Stimulated activated effector memory CD8-positive, alpha-beta T cell treated with anti-CD3 and anti-CD28 coated beads, Interleukin-12 subunit alpha, Interleukin-12 subunit beta, amount 100 ng/mL, for 72 hours (primary cell): ENCODE data around the gene JAG1.

Experiments used
- ATAC-seq: fragments of 150-1000 bp; cut with Tn5 transposase; 2 replicates; pipeline ENCODE4 v1.10.0; 2021
- DNase-seq, 2 donors: peaks; one replicate each; pipeline ENCODE4 v3.0.0; 2021 to 2022; ENCODE audit warnings: low spot score in 2 of 2
- H3K27ac Mint-ChIP-seq: one replicate; pipeline ENCODE4 v1.8.0; 2022; ENCODE audit warnings: mild to moderate bottlenecking, mixed read lengths
- H3K36me3 Mint-ChIP-seq: one replicate; pipeline ENCODE4 v1.8.0; 2022; ENCODE audit warnings: mild to moderate bottlenecking, mixed read lengths
- H3K4me1 Mint-ChIP-seq: one replicate; pipeline ENCODE4 v1.8.0; 2022; ENCODE audit warnings: mixed read lengths
- H3K4me3 Mint-ChIP-seq: one replicate; pipeline ENCODE4 v1.8.0; 2022; ENCODE audit warnings: mild to moderate bottlenecking, mixed read lengths
- H3K9me3 Mint-ChIP-seq: one replicate; pipeline ENCODE4 v1.8.0; 2022; ENCODE audit warnings: mixed read lengths

JAG1 gene

DNA sequence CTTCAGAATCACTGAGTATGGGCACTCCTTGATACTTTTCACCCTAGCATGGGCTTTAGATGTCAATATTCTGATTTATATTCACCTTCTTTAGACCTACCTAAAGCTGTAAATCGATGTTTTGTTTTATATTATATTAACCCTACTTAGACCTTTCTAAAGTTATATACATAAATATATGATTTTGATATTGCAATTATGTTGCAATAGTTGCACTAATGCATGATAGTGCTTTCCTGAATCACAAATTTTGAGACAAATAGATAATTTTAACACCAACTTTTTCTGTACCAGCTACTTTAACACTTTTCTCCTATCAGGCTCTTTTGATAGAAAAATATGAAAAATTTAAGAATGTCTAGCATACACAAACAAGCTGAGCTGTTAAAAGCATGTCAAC lies 34.0 kb upstream of the JAG1 start:
- no peak for DNase-seq
- no peak overlapping the region for H3K27ac Mint-ChIP-seq
- H3K4me1 Mint-ChIP-seq, result no peaks in the 10 kb centered on the region
- peaks cover 6% of the 10 kb centered on the region for H3K9me3 Mint-ChIP-seq
- no peak for ATAC-seq
- H3K4me3 Mint-ChIP-seq, result no peak overlapping the region
- no peaks in the 10 kb centered on the region for H3K36me3 Mint-ChIP-seq

GRCh38 chr20:10707068-10707467 lies 33.3 kb upstream of the JAG1 start:
- H3K27ac Mint-ChIP-seq, result no peak overlapping the region
- peaks cover 6% of the 10 kb centered on the region for H3K9me3 Mint-ChIP-seq
- no peaks in the 10 kb centered on the region for H3K36me3 Mint-ChIP-seq
- ATAC-seq (no peak), DNase-seq (no peak)
- no peaks in the 10 kb centered on the region for H3K4me1 Mint-ChIP-seq
- H3K4me3 Mint-ChIP-seq, result no peak overlapping the region

DNA sequence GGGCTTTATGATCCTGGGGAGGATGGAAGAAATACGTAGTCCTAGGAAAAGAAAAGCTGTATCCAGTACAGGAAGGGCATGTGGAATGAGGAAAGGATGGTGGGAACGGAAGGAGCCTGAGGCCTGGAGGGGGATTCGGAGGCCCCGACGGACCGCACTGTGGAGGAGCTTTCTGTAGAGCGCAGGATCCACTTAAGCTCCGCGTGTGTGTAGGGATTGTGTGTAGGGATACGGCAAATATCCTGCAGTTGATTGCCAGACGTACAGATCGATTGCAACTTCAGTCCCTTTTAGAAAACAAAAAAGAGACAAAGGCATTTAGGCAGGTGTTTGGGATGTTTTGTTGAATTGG lies 32.6 kb upstream of the JAG1 start:
- peaks cover 6% of the 10 kb centered on the region for H3K9me3 Mint-ChIP-seq
- no peak overlapping the region for H3K4me3 Mint-ChIP-seq
- H3K36me3 Mint-ChIP-seq, result no peaks in the 10 kb centered on the region
- H3K27ac Mint-ChIP-seq, result no peak overlapping the region
- H3K4me1 Mint-ChIP-seq, result no peaks in the 10 kb centered on the region
- DNase-seq (no peak), ATAC-seq (no peak)

- DNase-seq (no peak), ATAC-seq (peak; percentile 16)
- Mint-ChIP-seq H3K4me3 (no peak overlapping the region), H3K27ac (no peak overlapping the region), H3K4me1 (no peaks in the 10 kb centered on the region), H3K36me3 (no peaks in the 10 kb centered on the region), H3K9me3 (peaks cover 6% of the 10 kb centered on the region)
Measured at GRCh38 chr20:10705801-10706459, 32.1 kb upstream of the JAG1 start.

- H3K4me3 Mint-ChIP-seq, result no peak overlapping the region
- no peak for DNase-seq
- no peak for ATAC-seq
Measured at GRCh38 chr20:10701607-10702006, 27.8 kb upstream of the JAG1 start.

DNA sequence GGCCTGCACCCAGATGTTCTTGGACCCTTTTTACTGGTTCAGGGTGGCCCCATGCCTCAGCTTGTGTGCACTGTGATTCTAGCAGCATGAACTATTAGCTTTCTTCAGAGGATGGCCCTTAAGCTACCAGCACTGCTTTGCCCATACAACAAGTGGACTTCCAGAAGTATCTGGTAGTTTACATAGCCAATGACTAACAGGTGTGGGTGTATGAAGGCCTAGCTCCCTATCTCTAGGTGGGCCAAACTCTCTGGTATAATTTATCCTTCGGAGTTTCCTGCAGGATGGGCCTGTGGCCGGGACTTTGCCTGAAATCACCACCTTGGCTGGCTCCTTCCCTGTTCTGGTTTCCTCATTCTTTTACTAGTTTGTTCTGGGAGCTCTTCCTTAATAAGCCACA lies 26.1 kb upstream of the JAG1 start:
- Mint-ChIP-seq H3K9me3 (peaks cover 3% of the 10 kb centered on the region), H3K4me3 (no peak overlapping the region), H3K27ac (no peak overlapping the region), H3K36me3 (no peaks in the 10 kb centered on the region), H3K4me1 (no peaks in the 10 kb centered on the region)
- ATAC-seq, result no peak
- no peak for DNase-seq

More at GRCh38 chr20:10701607-10702006, 27.8 kb upstream of the JAG1 start:
- no peaks in the 10 kb centered on the region for H3K4me1 Mint-ChIP-seq
- no peaks in the 10 kb centered on the region for H3K36me3 Mint-ChIP-seq
- no peak overlapping the region for H3K27ac Mint-ChIP-seq
- peaks cover 6% of the 10 kb centered on the region for H3K9me3 Mint-ChIP-seq

DNA sequence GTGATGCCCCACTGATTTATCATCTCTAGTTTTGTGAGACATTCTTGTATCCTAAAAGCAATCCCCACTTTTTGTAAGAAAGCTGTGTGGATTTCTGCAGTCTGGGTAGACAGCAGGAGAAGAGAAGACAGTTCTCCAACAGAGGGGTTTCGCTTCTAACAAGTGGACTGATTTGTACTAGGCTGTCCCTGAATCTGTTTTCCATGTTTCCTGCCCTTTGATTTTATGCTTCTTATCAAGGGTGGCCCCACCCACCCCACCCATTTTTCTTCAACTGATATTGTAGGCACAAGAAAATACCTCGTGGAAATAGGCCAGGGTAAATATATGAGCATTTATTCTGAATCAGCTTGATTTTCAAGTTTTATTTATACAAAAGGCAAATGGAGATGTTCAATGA lies 25.7 kb upstream of the JAG1 start:
- no peak overlapping the region for H3K27ac Mint-ChIP-seq
- H3K9me3 Mint-ChIP-seq, result peaks cover 3% of the 10 kb centered on the region
- H3K36me3 Mint-ChIP-seq, result no peaks in the 10 kb centered on the region
- H3K4me3 Mint-ChIP-seq, result no peak overlapping the region
- no peak for DNase-seq
- no peak for ATAC-seq
- no peaks in the 10 kb centered on the region for H3K4me1 Mint-ChIP-seq

DNA sequence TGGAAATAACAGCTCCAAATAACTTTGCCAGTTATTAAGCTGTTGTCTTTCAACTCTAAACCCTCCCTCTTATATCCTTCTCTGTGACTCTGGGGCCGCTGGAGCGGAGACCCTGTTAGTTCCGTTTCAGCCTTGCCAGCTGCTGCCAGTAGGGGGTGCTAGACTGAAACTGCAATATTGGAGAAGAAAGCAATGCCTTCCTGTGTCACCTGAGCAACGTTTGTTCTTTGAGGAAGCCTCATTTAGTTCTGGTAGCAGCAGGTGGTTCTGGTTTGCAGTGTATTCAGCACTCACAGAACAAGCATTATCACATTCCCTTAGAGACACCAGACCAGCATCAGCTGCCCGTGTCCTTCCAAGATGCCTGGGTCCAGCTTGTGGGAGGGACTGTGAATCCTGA lies 22.9 kb upstream of the JAG1 start:
- H3K36me3 Mint-ChIP-seq, result no peaks in the 10 kb centered on the region
- H3K9me3 Mint-ChIP-seq, result no peaks in the 10 kb centered on the region
- ATAC-seq (no peak), DNase-seq (no peak)
- H3K27ac Mint-ChIP-seq, result no peak overlapping the region
- no peaks in the 10 kb centered on the region for H3K4me1 Mint-ChIP-seq
- H3K4me3 Mint-ChIP-seq, result no peak overlapping the region

GRCh38 chr20:10689385-10689784 lies 15.6 kb upstream of the JAG1 start:
- ATAC-seq (no peak), DNase-seq (no peak)
- no peaks in the 10 kb centered on the region for H3K36me3 Mint-ChIP-seq
- H3K27ac Mint-ChIP-seq, result no peak overlapping the region
- H3K4me1 Mint-ChIP-seq, result no peaks in the 10 kb centered on the region
- H3K9me3 Mint-ChIP-seq, result no peaks in the 10 kb centered on the region
- no peak overlapping the region for H3K4me3 Mint-ChIP-seq

- Mint-ChIP-seq H3K36me3 (no peaks in the 10 kb centered on the region), H3K4me1 (no peaks in the 10 kb centered on the region), H3K9me3 (no peaks in the 10 kb centered on the region), H3K27ac (no peak overlapping the region), H3K4me3 (no peak overlapping the region)
- no peak for ATAC-seq
- DNase-seq, result no peak
Measured at GRCh38 chr20:10687895-10688294, 14.1 kb upstream of the JAG1 start.

- no peak overlapping the region for H3K4me3 Mint-ChIP-seq
- no peaks in the 10 kb centered on the region for H3K36me3 Mint-ChIP-seq
- ATAC-seq (no peak), DNase-seq (no peak)
- H3K4me1 Mint-ChIP-seq, result no peaks in the 10 kb centered on the region
- no peaks in the 10 kb centered on the region for H3K9me3 Mint-ChIP-seq
- no peak overlapping the region for H3K27ac Mint-ChIP-seq
Measured at GRCh38 chr20:10686356-10687133, 12.7 kb upstream of the JAG1 start.

DNA sequence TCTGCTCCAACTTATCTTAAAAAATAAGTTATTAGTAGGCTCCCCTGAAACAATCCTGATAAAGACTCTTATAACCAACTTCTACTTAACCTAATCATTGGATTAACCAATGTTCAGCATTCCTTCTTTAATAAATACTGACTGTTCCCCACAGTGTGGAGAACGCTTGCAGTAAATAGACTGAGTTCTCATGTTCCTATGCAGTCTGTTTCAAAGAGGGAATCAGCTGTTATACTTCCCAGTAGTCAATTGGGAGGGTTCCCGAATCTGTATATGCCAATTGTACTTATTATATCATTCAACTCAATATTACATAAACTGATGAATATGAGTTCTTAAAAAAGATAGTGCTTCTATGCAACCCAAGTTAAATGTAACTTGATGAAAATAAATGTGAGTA lies 9.7 kb upstream of the JAG1 start:
- Mint-ChIP-seq H3K9me3 (no peaks in the 10 kb centered on the region), H3K27ac (no peak overlapping the region), H3K4me3 (no peak overlapping the region), H3K4me1 (no peaks in the 10 kb centered on the region), H3K36me3 (no peaks in the 10 kb centered on the region)
- DNase-seq, result no peak
- ATAC-seq, result no peak

DNA sequence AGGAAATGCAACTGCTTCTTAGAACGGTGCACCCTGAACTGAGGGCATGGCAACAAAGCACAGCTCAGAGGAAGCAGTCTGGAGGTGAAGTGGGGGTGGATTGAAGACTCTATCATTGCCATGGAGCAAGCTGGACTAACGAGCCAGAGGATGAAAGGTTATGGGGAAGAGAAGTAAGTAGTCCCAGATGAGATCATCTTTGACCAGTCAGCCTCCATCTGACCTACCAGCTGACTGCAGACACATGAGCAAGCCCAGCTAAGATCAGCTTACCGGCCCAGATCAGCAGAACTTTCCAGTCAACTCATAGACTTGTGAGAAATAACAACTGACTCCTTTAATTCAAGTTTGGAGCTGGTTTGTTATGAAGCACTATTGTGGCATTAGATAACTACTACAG lies 9.1 kb upstream of the JAG1 start:
- Mint-ChIP-seq H3K4me3 (no peak overlapping the region), H3K4me1 (no peaks in the 10 kb centered on the region), H3K36me3 (no peaks in the 10 kb centered on the region), H3K9me3 (no peaks in the 10 kb centered on the region), H3K27ac (no peak overlapping the region)
- ATAC-seq (no peak), DNase-seq (no peak)

GRCh38 chr20:10681494-10681893 lies 7.7 kb upstream of the JAG1 start:
- Mint-ChIP-seq H3K36me3 (no peaks in the 10 kb centered on the region), H3K27ac (no peak overlapping the region), H3K4me3 (no peak overlapping the region), H3K4me1 (no peaks in the 10 kb centered on the region), H3K9me3 (no peaks in the 10 kb centered on the region)
- no peak for DNase-seq
- ATAC-seq, result no peak

DNA sequence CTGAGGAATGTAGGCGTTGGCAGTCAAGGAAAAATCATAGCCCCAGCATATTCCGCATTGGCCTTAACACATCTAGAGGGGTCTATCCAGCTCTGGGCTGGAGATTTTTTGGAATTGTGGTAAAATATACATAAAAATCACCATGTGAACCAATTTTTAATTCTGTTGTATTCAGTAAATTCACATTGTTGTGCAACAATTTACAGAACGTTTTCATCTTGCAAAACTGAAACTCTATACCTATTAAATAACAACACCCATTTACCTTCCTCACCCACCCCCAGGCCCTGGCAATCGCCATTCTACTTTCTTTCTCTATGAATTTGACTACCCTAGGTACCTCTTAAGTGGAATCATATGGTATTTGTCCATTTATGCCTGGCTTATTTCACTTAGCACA lies 6.8 kb upstream of the JAG1 start:
- DNase-seq, result no peak
- no peaks in the 10 kb centered on the region for H3K9me3 Mint-ChIP-seq
- H3K27ac Mint-ChIP-seq, result no peak overlapping the region
- ATAC-seq, result no peak
- no peaks in the 10 kb centered on the region for H3K4me1 Mint-ChIP-seq
- H3K4me3 Mint-ChIP-seq, result no peak overlapping the region
- H3K36me3 Mint-ChIP-seq, result no peaks in the 10 kb centered on the region

DNA sequence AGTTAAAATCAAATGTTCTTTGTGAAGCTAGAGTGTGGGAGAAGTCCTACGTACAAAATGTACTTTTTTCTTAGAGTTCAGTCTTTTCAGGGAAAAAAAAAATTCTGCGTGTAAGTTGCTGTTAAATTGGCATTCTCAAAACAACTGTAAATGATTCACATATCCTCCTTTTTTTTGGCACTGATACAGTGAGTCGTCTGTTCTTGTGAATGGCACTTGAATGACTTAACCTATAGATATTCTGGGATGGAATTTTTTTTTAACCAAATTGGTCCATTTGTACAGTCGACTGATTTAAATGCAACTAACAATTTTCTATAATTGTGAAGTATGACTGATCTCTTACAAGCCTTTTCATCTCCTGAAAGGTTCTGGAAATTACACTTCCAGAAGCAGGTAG lies 5.5 kb upstream of the JAG1 start:
- Mint-ChIP-seq H3K36me3 (no peaks in the 10 kb centered on the region), H3K9me3 (no peaks in the 10 kb centered on the region), H3K4me3 (no peak overlapping the region), H3K27ac (no peak overlapping the region), H3K4me1 (no peaks in the 10 kb centered on the region)
- DNase-seq (no peak), ATAC-seq (no peak)
